ENCODE results near the gene RUNX2.

- TF ChIP-seq POLR2AphosphoS5 (IDR thresholded peaks at IDR 0.05; ENCODE audit: low read depth, low read length) (no peak), POLR2A (IDR thresholded peaks at IDR 0.05; ENCODE audit: low read depth, low read length) (no peak), TAF1 (IDR thresholded peaks at IDR 0.05; ENCODE audit: borderline replicate concordance, low read depth, low read length) (no peak)
Measured at GRCh38 chr6:45382391-45382790, 54.3 kb downstream of the RUNX2 start.
